Regular cardiac myocyte (primary cell): Measurements from ENCODE around the gene RFWD3. TPM values are rescaled to one million over a fixed set of nuclear protein-coding genes. Genes with fewer than 3 reads are reported as not detected.

ENCODE experiments used
- total RNA-seq: library from RNA; depleted of rRNA; stranded (reverse); fragments of >200 nt; gene quantifications from 2 replicates; pipeline ENCODE4 v1.2.3, GENCODE V29; 2014

RFWD3 gene, protein sequence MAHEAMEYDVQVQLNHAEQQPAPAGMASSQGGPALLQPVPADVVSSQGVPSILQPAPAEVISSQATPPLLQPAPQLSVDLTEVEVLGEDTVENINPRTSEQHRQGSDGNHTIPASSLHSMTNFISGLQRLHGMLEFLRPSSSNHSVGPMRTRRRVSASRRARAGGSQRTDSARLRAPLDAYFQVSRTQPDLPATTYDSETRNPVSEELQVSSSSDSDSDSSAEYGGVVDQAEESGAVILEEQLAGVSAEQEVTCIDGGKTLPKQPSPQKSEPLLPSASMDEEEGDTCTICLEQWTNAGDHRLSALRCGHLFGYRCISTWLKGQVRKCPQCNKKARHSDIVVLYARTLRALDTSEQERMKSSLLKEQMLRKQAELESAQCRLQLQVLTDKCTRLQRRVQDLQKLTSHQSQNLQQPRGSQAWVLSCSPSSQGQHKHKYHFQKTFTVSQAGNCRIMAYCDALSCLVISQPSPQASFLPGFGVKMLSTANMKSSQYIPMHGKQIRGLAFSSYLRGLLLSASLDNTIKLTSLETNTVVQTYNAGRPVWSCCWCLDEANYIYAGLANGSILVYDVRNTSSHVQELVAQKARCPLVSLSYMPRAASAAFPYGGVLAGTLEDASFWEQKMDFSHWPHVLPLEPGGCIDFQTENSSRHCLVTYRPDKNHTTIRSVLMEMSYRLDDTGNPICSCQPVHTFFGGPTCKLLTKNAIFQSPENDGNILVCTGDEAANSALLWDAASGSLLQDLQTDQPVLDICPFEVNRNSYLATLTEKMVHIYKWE
- total RNA-seq: 12.1 and 39.7 TPM in 2 replicates

DNA sequence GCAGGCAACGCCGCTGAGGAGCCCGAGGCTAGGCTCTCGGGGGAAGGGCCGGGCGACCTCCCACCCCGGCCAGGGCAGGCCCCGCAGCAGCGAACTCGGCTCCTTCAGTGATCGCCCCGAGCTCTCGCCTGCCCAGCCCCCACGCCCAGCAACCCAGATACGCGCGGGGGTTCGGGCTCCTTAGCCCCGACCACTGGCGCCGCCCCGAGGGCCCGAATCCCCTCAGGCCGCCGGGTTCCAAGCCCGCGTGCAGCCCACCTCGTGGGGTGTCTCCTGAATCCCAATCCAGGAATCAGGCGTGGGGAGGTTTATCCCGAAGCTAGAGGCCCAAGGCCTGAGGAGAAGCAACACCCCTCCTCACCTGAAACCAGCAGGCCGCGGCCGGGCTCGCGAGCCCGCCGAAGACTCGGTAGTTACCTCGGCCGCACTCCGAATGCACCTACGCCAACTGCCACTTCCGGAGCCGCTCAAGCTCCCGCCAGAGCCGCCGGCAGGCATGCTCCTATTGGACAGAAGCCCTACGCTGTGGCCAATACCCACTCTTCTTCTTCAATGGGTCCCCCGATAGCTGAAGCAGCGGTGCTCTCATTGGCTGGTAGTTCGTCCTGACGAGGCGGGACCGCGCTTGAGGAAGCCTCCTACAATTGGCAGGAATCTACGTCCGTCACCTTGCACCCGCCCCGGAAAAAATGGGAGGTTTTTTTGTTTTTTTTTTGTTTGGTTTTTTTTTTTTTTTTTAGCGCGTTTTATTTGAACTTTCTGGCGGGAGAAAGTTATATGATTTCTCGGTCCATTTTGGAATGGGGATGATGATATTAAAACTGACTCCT lies at the start of gene RFWD3:
Gene RFWD3, minus strand, starts transcription at position 453 of the 830 bp plus-strand sequence. CDS start 5,428 bp downstream, outside the sequence.

DNA sequence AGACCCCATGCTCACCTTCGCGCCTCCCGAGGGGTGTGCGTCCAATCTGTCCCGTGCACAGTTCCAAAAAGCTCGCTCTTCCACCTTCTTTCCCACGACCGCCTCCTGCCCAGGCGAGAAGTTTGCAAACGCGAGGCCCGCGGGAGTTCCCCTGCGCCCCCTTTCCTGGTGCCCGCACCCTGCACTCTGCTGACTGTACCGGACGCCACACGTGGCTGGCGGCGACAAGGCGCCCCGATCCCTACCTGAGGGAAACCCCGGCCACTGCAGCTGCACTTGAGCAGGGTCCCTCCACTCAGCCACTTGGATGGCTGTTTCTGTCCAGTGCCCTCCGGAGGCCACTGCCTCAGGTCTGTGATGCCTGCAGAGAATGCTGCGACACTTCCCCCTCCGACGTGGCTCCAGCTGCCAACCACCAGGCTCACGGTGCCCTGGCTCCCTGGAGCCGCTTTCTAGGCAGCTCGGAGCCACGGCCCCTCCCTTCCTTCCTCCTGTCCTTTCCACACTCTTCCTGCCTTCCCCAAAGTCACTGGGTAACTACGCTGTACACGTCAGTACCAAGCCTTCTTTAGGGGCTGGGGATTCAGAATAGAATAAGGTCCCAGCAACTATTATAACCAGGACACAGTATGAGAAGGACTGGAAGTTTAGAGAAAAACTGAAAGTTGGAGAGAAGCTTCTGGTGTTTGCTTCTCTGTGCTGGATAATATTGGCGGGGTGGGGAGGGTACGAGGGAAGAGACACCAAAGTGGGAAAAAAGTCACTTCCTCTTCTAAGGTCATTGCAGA lies 34.0 kb upstream of the RFWD3 start, which contains the start of gene MLKL:
Gene MLKL, minus strand, starts transcription at position 425 of the 788 bp plus-strand sequence. CDS start 5,105 bp downstream, outside the sequence.

DNA sequence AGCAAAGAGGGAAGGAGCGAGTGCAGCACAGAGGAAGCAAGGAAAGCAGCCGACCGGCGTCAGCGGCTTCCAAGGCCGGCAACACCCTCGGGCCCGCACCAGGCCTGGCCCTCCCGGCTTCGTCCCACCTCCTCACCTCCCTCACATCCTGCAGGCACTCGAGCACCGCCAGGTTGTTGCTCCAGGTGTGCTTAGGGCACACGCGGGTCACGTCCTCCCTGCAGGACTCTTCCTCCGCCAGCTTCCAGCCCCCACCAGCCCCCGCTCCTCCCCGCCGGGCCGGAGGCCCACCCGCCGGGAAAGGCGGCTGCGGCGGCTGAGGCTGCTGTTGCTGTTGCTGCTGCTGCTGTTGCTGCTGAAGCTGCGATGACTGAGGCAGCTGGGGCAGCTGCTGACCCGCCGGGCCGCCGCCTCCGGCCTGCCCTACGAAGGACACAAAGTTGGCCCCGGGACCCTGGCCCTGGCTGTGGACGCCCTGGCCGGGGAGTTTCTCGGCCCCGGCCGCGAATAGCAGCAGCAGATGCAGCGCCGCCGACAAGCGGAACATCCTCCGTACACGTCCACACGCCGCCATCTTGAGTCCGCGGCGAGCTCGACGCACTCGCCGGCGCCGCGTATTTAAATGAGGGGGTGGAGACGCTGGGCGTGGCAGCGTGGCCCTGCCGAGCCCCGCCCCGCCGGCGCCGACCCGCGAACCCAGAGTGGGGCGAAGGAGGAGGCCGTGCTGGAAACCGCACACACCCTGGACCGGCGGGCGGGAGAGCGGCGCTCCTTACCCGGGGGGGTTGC lies 60.0 kb downstream of the RFWD3 start, which contains the start of gene GLG1:
Gene GLG1, minus strand, starts transcription at position 594 of the 789 bp plus-strand sequence. Its CDS starts 20 bp downstream, at position 574.

Other genes starting within 250 kb of the RFWD3 start
- gene CLEC18B, start 245.4 kb downstream of the RFWD3 start, total RNA-seq: 0.38 and 0.56 TPM in 2 replicates
- gene GLG1, start 59.8 kb downstream of the RFWD3 start, total RNA-seq: 125 and 145 TPM in 2 replicates
- gene MLKL, start 34.0 kb upstream of the RFWD3 start, total RNA-seq: 11.6 and 25.9 TPM in 2 replicates
- not detected in 2 replicates for gene FA2H, start 107.9 kb upstream of the RFWD3 start, total RNA-seq